MCF 10A (cell line): ENCODE measurements around the gene PTPRCAP. TPM values are rescaled to one million over a fixed set of nuclear protein-coding genes. Genes with fewer than 3 reads are reported as not detected.

ENCODE experiments used
- BruUV-seq: library from RNA; stranded (reverse); fragments of 400-500 nt; replicated peaks from 2 replicates; lab custom pipeline; 2021; lab: Mats Ljungman, UMichigan
- CTCF ChIA-PET: fragments of 300-600 bp; sonication (Branson Sonifier 250); formaldehyde crosslinking; extraction: SDS; loops from one replicate; lab custom pipeline; 2021; ENCODE audit warnings: antibody characterized with exemption, inconsistent platforms; lab: Yijun Ruan, JAX
- POLR2A ChIA-PET: fragments of 300-600, 350-650 bp; sonication (Branson Sonifier 250); formaldehyde crosslinking; extraction: SDS; loops from one replicate; lab custom pipeline; 2020; ENCODE audit warnings: antibody characterized with exemption, inconsistent platforms; lab: Yijun Ruan, JAX
- DNase-seq: peaks from one replicate; pipeline ENCODE4 v3.0.0-alpha.2; 2018; ENCODE audit not compliant: unreplicated experiment
- H3K27ac Mint-ChIP-seq: one replicate; pipeline ENCODE4 v1.8.0; 2022; ENCODE audit warnings: mild to moderate bottlenecking, low read depth, mixed read lengths; ENCODE audit not compliant: unreplicated experiment
- H3K27me3 Mint-ChIP-seq: one replicate; pipeline ENCODE4 v1.8.0; 2022; ENCODE audit warnings: mixed read lengths; ENCODE audit not compliant: insufficient read depth, unreplicated experiment
- H3K36me3 Mint-ChIP-seq: one replicate; pipeline ENCODE4 v1.8.0; 2022; ENCODE audit warnings: mild to moderate bottlenecking, moderate library complexity, mixed read lengths; ENCODE audit not compliant: insufficient read depth, unreplicated experiment
- H3K4me1 Mint-ChIP-seq: one replicate; pipeline ENCODE4 v1.8.0; 2022; ENCODE audit warnings: mixed read lengths; ENCODE audit not compliant: insufficient read depth, unreplicated experiment
- H3K4me3 Mint-ChIP-seq: one replicate; pipeline ENCODE4 v1.8.0; 2022; ENCODE audit warnings: mild to moderate bottlenecking, moderate library complexity, mixed read lengths; ENCODE audit not compliant: unreplicated experiment
- H3K9me3 Mint-ChIP-seq: one replicate; pipeline ENCODE4 v1.8.0; 2022; ENCODE audit warnings: mixed read lengths; ENCODE audit not compliant: unreplicated experiment
- CTCF ChIP-seq: fragments of 200-600 bp; IDR thresholded peaks from one replicate; pipeline ENCODE4 v1.8.0; 2022; ENCODE audit warnings: antibody characterized with exemption, mild to moderate bottlenecking; ENCODE audit not compliant: unreplicated experiment
- intact Hi-C: fragments of 100-400 bp; cut with micrococcal nuclease; formaldehyde crosslinking; loops from 2 replicates; pipeline ENCODE4 v1.14.1; 2022
- total RNA-seq: library from RNA; stranded (reverse); gene quantifications from 2 replicates; pipeline ENCODE4 v1.2.3, GENCODE V29; 2022

Gene PTPRCAP
- total RNA-seq, 1 experiment from 2014 or later, result 0.86 TPM

GRCh38 chr11:67409261-67409666 is 28.2 kb downstream of the PTPRCAP start:
- H3K4me1 Mint-ChIP-seq, result peaks cover 4% of the 10 kb centered on the region
- H3K4me3 Mint-ChIP-seq, result no peak overlapping the region
- no peaks in the 10 kb centered on the region for H3K9me3 Mint-ChIP-seq
- POLR2A ChIA-PET, result interaction anchor here (2.2 kb wide), 1 partner anchor 11 kb away, joined by 6 read pairs; no protein-coding TSS in a partner anchor
- no peak for TF ChIP-seq CTCF
- CTCF ChIA-PET, result no interaction called here
- H3K27ac Mint-ChIP-seq, result no peak overlapping the region
- intact Hi-C loops, result no loop called here
- H3K36me3 Mint-ChIP-seq, result peaks cover 19% of the 10 kb centered on the region
- no peaks in the 10 kb centered on the region for H3K27me3 Mint-ChIP-seq
- DNase-seq, result no peak
- BruUV-seq, result no TSS peak

- TF ChIP-seq CTCF, result no peak
- DNase-seq, result no peak
- H3K4me3 Mint-ChIP-seq, result no peak overlapping the region
- intact Hi-C loops, result no loop called here
- ChIA-PET POLR2A (interaction anchor here (2.2 kb wide), 1 partner anchor 12 kb away, joined by 6 read pairs; no protein-coding TSS in a partner anchor), CTCF (no interaction called here)
- peaks cover 4% of the 10 kb centered on the region for H3K4me1 Mint-ChIP-seq
- no peaks in the 10 kb centered on the region for H3K9me3 Mint-ChIP-seq
- H3K27me3 Mint-ChIP-seq, result no peaks in the 10 kb centered on the region
- no TSS peak for BruUV-seq
- H3K27ac Mint-ChIP-seq, result no peak overlapping the region
- H3K36me3 Mint-ChIP-seq, result peaks cover 19% of the 10 kb centered on the region
Observed at GRCh38 chr11:67408437-67409200, 28.9 kb downstream of the PTPRCAP start.

- Mint-ChIP-seq H3K4me1 (peaks cover 4% of the 10 kb centered on the region), H3K4me3 (no peak overlapping the region)
- TF ChIP-seq CTCF, result no peak
Observed at GRCh38 chr11:67407688-67408163, 29.8 kb downstream of the PTPRCAP start.

GRCh38 chr11:67406969-67407687 is 30.4 kb downstream of the PTPRCAP start:
- no TSS peak for BruUV-seq
- Mint-ChIP-seq H3K4me1 (peaks cover 4% of the 10 kb centered on the region), H3K27me3 (no peaks in the 10 kb centered on the region), H3K27ac (no peak overlapping the region), H3K36me3 (peaks cover 14% of the 10 kb centered on the region), H3K9me3 (no peaks in the 10 kb centered on the region), H3K4me3 (no peak overlapping the region)
- ChIA-PET CTCF (interaction anchor here (0.6 kb wide), 1 partner anchor 50 kb away, joined by 3 read pairs; no protein-coding TSS in a partner anchor), POLR2A (interaction anchor here (0.7 to 2.2 kb wide), 2 partner anchors 13 to 186 kb away, joined by 3 to 6 read pairs; no protein-coding TSS in a partner anchor)
- TF ChIP-seq CTCF, result no peak
- intact Hi-C loops, result no loop called here
- no peak for DNase-seq

More at GRCh38 chr11:67407688-67408163, 29.8 kb downstream of the PTPRCAP start:
- ChIA-PET CTCF (interaction anchor here (0.6 kb wide), 1 partner anchor 51 kb away, joined by 3 read pairs; no protein-coding TSS in a partner anchor), POLR2A (interaction anchor here (2.2 kb wide), 1 partner anchor 12 kb away, joined by 6 read pairs; no protein-coding TSS in a partner anchor)
- intact Hi-C loops, result no loop called here
- peaks cover 18% of the 10 kb centered on the region for H3K36me3 Mint-ChIP-seq
- H3K27me3 Mint-ChIP-seq, result no peaks in the 10 kb centered on the region
- BruUV-seq, result no TSS peak
- no peaks in the 10 kb centered on the region for H3K9me3 Mint-ChIP-seq
- no peak for DNase-seq
- no peak overlapping the region for H3K27ac Mint-ChIP-seq
